ENCODE results near the gene CUL3.
"Not testable (repeated sequence)": the region's sequence is repeated elsewhere in the genome, so short reads cannot be mapped to it uniquely, and the experiment has no call there.

The CUL3 gene

GRCh38 chr2:224552771-224553170 is 32.4 kb downstream of the CUL3 start:
- no peak overlapping the region for H3K4me3 ChIP-seq (ENCODE audit: low read length)
- no peak for DNase-seq (ENCODE audit: low read depth, low spot score)

DNA sequence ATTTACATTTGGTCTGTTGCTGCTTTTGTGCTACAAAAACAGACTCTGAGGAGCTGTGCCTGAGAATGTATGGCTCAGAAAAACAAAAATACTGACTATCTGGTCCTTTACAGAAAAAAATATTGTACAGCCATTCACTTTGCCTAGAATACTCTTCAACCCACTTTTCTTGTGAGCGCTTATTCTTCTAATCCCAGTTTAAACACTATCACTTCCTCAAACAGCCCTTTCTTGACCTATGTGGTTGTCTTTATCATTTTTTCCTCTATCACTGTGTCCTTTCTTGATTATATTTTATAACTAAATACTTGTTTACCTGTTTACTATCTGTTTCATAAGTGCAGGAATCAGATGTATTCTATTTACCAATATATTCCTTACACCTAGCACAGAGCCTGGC is 33.5 kb downstream of the CUL3 start:
- no peak for DNase-seq (ENCODE audit: low read depth, low spot score)
- no peak overlapping the region for H3K4me3 ChIP-seq (ENCODE audit: low read length)

DNA sequence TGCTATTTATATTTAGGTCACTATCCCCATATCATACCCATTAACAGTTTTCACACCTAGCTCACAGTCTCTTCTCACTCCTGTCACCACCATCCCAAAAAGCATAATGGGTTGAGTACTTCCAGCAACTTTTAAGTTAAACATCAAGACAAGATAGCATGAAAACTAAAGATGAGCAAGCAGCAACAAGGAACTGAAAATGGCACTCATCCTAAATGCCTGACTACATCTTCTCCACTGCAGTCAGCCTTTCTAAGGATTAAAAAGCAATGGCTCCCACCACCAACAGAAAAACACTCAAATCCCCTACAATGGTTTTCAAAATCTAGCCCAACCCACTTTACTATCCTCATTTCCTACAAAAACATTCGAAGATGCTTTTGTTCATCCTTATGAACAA is 38.2 kb downstream of the CUL3 start:
- no peak for DNase-seq (ENCODE audit: low read depth, low spot score)
- H3K4me3 ChIP-seq (ENCODE audit: low read length) = no peak overlapping the region

DNA sequence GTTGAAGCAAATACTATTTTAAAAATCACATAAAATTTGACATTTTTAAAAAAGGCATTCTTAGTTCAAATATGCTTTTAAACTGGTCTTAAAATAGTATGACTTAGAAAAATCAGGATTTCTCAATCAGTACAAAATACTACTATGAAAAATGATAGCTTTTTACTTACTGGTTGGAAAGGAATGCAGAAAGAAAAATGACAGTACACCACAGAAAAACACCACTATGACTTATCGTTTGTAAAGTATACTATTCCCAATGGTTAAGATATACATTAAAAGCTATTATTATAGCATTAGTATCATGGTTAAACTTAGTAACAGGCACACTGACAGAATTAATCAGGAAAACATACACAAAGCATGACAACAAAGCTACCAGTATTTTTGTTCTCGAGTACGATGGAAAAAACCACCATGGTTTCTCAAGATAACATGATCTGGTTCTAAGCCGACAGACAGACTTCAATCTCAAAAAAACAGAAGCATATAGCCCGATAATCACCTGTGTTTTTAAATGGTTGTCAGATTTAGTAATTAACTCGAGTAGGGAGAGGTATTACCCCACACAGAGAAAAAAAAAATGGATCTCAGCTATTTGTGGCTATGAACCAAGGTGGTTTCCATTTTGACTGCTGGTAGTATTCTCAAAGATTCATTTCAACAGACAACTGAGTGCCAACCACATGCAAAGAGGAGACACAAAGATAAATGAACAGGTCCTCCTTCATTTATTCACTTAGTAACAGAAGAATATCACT is 39.1 kb downstream of the CUL3 start:
- H3K4me3 ChIP-seq (ENCODE audit: low read length) = no peak overlapping the region
- DNase-seq (ENCODE audit: low read depth, low spot score) = no peak

- no peak for DNase-seq (ENCODE audit: low read depth, low spot score)
- H3K4me3 ChIP-seq (ENCODE audit: low read length) = no peak overlapping the region
Measured at GRCh38 chr2:224543939-224544338, 41.2 kb downstream of the CUL3 start.

GRCh38 chr2:224538561-224539138 is 46.5 kb downstream of the CUL3 start:
- H3K4me3 ChIP-seq (ENCODE audit: low read length) = no peak overlapping the region
- DNase-seq (ENCODE audit: low read depth, low spot score) = no peak

DNA sequence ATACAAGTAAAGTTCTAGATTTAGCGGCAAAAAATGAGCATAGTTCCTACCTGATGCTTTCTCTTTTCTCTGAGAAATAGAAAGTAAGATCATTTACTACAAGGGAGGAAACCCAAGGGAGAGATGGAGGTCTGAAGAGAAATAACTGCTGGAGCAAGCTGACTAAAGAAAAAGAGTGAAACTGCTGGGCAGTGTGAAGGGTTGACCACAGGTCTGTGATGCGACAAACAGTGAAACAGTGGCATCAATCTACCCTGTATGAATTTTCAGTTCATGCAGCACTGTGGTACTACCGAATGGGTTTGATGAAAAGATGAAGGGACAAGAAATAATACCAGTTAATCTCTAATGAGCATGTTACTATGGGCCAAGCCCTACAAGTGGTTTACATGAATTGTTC is 52.2 kb downstream of the CUL3 start:
- no peak overlapping the region for H3K4me3 ChIP-seq (ENCODE audit: low read length)
- no peak for DNase-seq (ENCODE audit: low read depth, low spot score)

GRCh38 chr2:224532441-224532840 is 52.7 kb downstream of the CUL3 start:
- no peak for DNase-seq (ENCODE audit: low read depth, low spot score)
- no peak overlapping the region for H3K4me3 ChIP-seq (ENCODE audit: low read length)

DNA sequence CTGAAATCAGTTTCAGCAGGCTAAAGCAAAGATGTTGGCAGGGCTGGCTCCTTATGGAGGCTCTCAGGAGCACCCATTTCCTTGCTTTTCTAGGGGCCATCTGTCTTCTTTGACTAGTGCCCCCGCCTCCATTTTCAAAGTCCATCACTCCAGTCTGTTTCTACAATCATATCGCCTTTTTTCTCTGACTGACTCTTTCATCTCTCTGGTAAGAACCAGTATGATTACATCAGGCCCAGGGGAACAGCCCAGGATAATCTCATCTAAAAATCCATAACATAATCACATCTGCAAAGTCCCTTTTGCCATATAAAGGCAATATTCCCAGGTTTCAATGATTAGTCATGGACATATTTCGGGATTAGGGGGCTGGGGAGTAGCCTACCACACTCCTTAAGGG is 57.0 kb downstream of the CUL3 start:
- no peak overlapping the region for H3K4me3 ChIP-seq (ENCODE audit: low read length)
- DNase-seq (ENCODE audit: low read depth, low spot score) = no peak

DNA sequence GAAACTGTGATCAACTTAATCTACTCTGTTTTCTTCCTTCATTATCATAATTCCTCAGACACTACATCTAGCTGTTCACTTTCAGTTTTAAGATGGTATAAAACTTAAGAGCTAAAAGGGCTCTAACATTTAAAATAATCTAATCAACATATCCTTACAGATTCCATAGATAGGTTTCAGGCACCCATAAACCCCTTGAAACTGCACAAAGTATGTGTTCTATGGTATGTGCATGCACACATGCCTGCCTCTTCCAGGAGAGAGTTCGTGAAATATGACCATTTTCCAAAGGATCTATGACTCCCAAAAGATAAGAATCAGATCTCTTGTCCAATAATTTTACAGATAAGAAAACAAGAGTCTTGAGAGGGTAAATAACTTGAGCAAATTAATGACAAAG is 59.4 kb downstream of the CUL3 start:
- DNase-seq (ENCODE audit: low read depth, low spot score) = no peak
- no peak overlapping the region for H3K4me3 ChIP-seq (ENCODE audit: low read length)

DNA sequence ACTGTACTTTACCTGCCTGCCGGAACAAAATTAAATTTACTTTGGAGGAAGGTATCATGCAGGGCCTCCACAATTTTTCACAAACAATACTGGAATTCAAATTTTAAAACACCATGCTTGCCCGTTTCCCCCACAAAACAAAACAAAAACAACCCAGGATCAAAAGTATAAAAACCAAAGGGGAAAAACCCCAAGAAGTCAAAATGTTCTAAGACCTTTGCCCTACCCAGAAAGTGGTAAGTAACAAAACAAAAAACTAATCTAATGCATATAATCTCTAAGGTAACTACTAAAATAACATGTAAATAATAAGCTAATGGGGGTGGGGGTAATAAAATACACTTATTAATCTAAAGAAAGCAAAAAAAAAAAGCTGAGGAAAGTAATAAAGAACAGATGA is 60.5 kb downstream of the CUL3 start:
- no peak overlapping the region for H3K4me3 ChIP-seq (ENCODE audit: low read length)
- DNase-seq (ENCODE audit: low read depth, low spot score) = no peak

DNA sequence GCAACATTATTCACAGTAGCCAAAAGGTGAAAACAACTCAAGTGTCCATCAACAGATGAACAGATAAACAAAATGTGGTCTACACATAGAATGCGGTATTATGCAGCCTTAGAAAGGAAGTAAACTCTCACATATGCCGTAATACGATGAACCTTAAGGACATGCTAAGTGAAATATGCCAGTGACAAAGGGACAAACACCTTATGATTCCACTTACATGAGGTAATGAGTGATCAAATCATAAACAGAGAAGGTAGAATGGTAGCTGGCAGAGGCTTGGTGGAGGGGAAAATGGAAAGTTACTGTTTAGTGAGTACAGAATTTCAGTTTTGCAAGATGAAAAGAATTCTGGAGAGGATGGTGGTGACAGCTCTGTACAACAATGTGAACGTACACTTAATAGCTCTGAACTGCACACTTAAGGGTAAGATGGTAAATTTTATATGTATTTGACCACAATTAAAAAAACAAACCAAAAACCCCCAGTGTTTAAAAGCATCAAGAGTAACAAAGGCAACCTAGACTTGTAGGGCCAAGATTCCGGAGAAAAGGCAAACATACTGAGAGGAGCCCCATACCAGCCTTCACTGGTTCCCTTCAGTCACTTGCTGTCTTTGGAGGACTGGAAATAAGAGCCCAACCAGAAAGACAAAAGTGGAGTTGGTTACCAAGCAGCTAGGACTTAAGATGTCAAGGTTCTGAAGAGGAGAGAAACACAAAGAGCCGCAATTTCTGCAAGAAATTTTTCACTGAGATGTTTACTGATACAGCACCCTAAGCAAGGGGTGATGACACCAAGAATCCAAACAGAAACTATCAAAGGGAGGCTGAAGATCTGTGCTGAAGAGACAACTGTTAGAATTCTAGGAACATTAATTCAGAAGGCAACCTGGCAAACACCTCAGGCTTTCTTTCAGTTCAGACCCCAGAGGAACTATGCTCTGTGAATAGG is 61.3 kb downstream of the CUL3 start:
- DNase-seq (ENCODE audit: low read depth, low spot score) = no peak
- H3K4me3 ChIP-seq (ENCODE audit: low read length) = no peak overlapping the region

- DNase-seq (ENCODE audit: low read depth, low spot score) = not testable (repeated sequence)
Measured at GRCh38 chr2:224522483-224522882, 62.7 kb downstream of the CUL3 start.

GRCh38 chr2:224520064-224520463 is 65.1 kb downstream of the CUL3 start:
- H3K4me3 ChIP-seq (ENCODE audit: low read length) = no peak overlapping the region
- DNase-seq (ENCODE audit: low read depth, low spot score) = no peak

More at GRCh38 chr2:224522483-224522882, 62.7 kb downstream of the CUL3 start:
- H3K4me3 ChIP-seq (ENCODE audit: low read length) = not testable (repeated sequence)

DNA sequence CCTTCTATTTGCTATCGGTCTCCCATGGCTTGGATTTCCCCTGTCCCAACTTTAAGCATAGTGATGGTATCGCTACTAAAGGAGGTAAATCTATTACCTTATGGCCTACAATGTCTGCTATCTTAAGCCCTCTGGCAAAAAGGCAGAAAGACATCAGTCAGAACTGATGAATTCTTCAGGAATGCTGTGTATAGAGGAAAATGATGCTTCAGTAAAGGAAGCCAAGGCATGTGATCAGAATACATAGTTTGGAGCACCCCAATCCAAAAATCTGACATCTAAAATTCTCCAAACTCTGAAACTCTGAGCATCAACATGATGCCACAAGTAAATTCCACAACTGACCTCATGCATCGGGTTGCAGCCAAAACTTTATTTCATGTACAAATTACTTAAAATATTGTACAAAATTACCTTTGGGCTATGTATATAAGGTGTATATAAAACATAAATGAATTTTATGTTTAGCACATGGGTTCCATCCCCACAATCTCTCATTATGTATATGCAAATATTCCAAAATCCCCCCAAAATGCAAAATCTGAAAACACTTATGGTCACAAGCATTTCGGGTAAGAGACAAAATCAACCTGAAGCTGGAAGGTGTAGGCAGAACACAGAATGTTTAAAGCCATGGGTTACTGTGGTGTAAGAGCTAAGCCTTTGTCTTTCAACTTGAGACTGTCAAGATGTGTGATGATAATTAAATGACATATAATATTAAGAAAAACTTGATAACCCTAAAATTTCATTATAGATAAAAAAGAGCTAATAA is 66.2 kb downstream of the CUL3 start:
- DNase-seq (ENCODE audit: low read depth, low spot score) = no peak
- H3K4me3 ChIP-seq (ENCODE audit: low read length) = no peak overlapping the region

- no peak overlapping the region for H3K4me3 ChIP-seq (ENCODE audit: low read length)
- no peak for DNase-seq (ENCODE audit: low read depth, low spot score)
Measured at GRCh38 chr2:224517963-224518362, 67.2 kb downstream of the CUL3 start.

DNA sequence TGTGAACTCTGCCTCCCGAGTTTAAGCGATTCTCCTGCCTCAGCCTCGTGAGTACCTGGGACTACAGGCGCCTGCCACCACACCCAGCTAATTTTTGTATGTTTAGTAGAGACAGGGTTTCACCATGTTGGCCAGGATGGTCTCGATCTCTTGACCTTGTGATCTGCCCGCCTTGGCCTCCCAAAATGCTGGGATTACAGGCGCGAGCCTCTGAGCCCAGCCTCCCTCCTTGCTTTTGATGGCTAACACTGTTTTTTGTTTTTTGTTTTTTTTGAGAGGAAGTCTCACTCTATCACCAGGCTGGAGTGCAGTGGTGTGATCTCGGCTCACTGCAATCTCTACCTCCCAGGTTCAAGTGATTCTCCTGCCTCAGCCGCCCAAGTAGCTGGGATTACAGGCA is 68.8 kb downstream of the CUL3 start:
- H3K4me3 ChIP-seq (ENCODE audit: low read length); DNase-seq (ENCODE audit: low read depth, low spot score): not testable (repeated sequence)

DNA sequence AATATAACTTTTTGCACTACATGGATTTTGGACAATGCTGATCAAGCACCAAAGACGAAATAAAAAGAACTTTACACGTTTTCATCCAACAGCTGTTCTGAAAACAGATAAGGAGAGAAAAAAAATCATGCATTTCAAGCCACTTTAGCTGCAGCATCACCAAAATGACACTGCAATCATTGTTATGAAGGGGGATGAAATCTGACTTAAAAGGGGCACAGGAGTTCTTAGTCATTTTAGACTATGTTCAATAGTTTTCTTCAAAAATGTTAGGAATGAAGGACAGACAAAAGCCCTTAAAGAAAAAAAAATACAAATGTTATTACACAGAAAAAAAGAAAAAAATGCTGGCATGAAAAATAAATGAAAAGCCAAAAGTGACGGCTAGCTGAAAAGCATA is 71.2 kb downstream of the CUL3 start:
- no peak for DNase-seq (ENCODE audit: low read depth, low spot score)
- no peak overlapping the region for H3K4me3 ChIP-seq (ENCODE audit: low read length)

- DNase-seq (ENCODE audit: low read depth, low spot score) = no peak
- H3K4me3 ChIP-seq (ENCODE audit: low read length) = no peak overlapping the region
Measured at GRCh38 chr2:224507789-224508188, 77.4 kb downstream of the CUL3 start.

All from Jurkat, Clone E6-1 (cell line).